GM20000 (cell line): ENCODE data around the gene PHLPP2.

Experiments
- DNase-seq: peaks from one replicate; pipeline ENCODE4 v3.0.0; 2012; ENCODE audit warnings: low spot score
- TF ChIP-seq, protein P1 (sequence below): IDR thresholded peaks from 2 replicates; pipeline ENCODE4 v1.5.1; 2012; ENCODE audit warnings: mild to moderate bottlenecking, control low read depth; ENCODE audit errors: extremely low read depth, missing control alignments

The PHLPP2 gene

DNA sequence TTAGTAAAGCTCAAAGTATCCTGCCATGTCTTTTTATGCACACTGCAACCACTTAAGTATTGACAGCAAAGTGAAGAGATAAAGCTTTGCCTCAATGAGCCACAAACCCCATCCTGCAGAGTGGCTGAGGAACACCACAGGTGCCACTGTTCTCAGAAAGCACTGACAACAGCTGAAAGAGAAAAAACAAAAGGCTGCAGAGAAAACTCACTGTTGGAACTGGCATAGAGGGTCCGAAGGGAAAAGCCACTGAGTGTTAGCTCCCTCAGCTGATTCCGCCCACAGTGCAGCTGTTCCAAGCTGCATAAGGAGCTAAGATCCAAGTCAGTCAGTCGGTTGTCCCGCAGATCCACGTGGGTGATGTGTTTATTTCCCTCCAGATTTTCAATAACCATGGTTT, 48.3 kb downstream of the PHLPP2 start:
- TF ChIP-seq, protein P1, sequence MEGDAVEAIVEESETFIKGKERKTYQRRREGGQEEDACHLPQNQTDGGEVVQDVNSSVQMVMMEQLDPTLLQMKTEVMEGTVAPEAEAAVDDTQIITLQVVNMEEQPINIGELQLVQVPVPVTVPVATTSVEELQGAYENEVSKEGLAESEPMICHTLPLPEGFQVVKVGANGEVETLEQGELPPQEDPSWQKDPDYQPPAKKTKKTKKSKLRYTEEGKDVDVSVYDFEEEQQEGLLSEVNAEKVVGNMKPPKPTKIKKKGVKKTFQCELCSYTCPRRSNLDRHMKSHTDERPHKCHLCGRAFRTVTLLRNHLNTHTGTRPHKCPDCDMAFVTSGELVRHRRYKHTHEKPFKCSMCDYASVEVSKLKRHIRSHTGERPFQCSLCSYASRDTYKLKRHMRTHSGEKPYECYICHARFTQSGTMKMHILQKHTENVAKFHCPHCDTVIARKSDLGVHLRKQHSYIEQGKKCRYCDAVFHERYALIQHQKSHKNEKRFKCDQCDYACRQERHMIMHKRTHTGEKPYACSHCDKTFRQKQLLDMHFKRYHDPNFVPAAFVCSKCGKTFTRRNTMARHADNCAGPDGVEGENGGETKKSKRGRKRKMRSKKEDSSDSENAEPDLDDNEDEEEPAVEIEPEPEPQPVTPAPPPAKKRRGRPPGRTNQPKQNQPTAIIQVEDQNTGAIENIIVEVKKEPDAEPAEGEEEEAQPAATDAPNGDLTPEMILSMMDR = no peak
- DNase-seq = no peak

DNA sequence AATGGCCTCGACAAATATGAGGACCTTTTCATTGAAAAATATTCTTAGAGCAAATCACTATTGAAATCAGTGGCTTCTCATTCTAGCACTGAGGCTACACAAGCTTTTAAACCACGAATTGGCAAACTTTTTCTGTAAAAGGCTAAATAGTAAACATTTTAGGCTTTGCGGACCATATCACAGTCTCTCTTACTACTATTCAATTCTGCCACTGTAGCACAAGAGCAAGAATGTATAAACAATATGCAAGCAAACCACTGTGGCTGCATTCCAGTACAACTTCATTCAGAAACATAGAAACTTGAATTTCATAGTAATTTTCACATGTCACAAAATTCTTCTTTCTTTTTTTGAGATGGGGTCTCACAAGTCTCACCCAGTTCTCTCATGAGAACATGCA, 49.1 kb downstream of the PHLPP2 start:
- DNase-seq = no peak
- TF ChIP-seq, protein P1 = no peak

DNA sequence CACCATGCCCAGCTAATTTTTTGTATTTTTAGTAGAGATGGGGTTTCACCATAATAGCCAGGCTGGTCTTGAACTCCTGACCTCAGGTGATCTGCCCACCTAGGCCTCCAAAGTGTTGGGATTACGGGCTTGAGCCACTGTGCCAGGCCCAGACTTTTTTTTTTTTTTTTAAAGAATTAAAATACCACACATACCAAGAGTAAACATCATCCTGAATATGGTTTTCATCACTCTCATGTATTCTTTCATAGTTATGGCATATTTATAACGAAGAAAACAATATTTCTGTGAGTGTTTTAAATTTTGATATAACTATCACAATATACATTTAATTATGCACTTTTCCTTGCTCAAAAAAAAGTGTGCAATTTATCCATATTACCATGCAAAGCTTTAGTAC, 50.3 kb downstream of the PHLPP2 start:
- DNase-seq = no peak
- TF ChIP-seq, protein P1 = no peak

DNA sequence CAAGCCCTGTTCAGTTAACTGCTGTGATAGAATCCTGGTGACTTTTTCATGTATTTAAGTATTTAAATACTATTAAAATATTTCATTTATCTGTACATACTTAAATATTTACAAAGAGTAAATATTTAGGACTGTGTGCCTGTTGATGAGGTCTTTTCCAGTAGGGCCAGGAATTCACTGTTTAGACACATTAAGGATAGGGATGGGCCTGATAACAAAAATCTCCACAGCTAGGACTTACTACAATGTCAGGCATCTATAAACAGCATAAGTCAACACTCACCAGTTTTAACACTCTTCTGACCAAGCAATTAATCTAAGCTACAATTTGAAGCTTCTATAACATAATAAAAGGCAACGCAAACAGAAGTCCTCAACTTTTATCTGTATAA, 50.9 kb downstream of the PHLPP2 start:
- TF ChIP-seq, protein P1 = no peak
- DNase-seq = no peak

DNA sequence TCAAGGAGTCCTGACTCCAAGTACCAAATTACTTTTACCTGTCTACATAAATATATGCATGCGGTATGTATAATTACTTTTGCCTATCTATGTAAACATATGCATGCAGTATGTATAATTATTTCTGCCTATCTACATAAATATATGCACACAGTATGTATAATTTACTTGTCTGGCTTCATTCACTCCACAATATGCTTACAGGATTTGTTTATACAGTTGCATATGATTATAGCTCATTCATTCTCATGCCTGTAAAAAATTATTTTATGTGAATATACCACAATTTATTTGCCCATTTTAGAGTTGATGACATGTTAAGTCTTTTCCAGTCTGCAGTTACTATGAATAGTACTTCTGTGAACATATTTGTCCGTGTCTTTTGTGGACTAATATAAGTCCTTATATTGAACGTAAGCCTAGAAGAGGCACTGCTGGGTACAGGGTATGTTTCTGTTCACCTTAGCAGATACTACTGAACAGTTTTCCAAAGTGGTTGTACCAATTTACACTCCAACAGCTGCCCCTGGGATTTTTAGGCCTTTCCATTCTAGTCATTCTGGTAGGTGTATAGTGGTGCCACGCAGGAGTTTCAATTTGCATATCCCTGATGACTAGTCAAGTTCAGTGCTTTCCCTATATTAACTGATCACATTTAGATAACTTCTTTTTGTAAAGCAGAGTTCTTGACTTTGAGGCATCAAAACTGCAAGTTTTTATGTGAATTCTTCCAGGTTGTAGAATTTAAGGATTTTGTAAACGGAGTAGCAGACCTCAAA, 51.5 kb downstream of the PHLPP2 start:
- TF ChIP-seq, protein P1 = no peak
- no peak for DNase-seq

DNA sequence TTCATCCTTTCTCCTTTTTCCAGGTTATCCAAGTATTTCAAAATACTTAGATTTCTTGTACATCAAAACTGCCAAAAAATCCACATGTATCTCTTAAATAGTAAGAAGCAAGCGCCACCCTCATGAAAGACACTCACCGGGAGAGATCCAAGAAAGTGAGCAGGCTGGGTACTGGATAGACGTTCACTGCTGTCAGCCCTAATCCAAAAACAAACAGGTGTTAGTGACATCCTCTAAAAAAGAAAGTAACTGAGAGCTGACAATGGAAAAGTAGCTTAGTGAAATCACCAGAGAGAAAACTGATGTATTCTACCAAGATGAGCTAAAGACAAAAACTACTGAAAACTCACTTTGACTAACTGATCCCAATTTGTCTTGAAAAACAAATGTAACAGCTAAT, 52.4 kb downstream of the PHLPP2 start:
- DNase-seq = no peak
- TF ChIP-seq, protein P1 = no peak

DNA sequence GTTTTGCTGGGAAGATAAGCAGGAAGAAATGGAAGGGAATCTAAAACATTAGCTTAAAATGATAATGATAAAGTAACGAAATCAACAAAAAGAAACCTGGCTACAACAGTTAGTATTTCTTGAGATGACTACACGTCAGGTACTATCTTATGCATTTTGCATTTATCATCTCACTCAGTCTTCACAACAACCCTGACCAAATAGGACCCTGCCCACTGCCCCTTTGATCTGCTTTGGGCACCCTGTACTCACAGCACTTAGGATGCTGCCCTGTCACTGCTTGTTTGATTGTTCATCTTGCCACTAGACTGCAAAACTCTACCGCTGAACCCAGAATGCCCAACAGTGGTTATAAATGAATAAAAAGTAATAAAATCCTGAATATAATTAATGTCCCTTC, 53.3 kb downstream of the PHLPP2 start:
- DNase-seq = no peak
- TF ChIP-seq, protein P1 = no peak
